PC-3 (cell line): Measurements from ENCODE around the gene CLIC5.

Experiments used
- CTCF ChIP-seq: fragments of 300-600 bp; sonication (generic); conservative IDR thresholded peaks from 2 replicates; pipeline ENCODE4 v1.5.1; 2017; ENCODE audit warnings: antibody characterized with exemption, low read depth, mild to moderate bottlenecking, low read length
- EZH2 ChIP-seq: fragments of 300-600 bp; sonication (generic); IDR thresholded peaks from one replicate; pipeline ENCODE4 v1.6.1; 2017; ENCODE audit warnings: antibody characterized with exemption, mild to moderate bottlenecking, low read length; ENCODE audit not compliant: unreplicated experiment

GRCh38 chr6:45982280-45983036 is 33.2 kb downstream of the CLIC5 start:
- TF ChIP-seq CTCF: no peak
- no peak for TF ChIP-seq EZH2
